BE2C (cell line): ENCODE measurements around the gene TRIB2.

Experiments
- DNase-seq: peaks from one replicate; pipeline ENCODE4 v3.0.0-alpha.2; 2020
- H3K27me3 ChIP-seq: fragments of 250-450 bp; sonication (Bioruptor Pico); 2 replicates; pipeline ENCODE4 v1.5.1; 2020; ENCODE audit warnings: mild to moderate bottlenecking
- H3K36me3 ChIP-seq: fragments of 250-450 bp; sonication (Bioruptor Pico); 2 replicates; pipeline ENCODE4 v1.5.1; 2020; ENCODE audit warnings: mild to moderate bottlenecking
- H3K4me1 ChIP-seq: fragments of 250-450 bp; sonication (Bioruptor Pico); 2 replicates; pipeline ENCODE4 v1.5.1; 2020
- H3K4me3 ChIP-seq: 2 replicates; pipeline ENCODE4 v1.5.1; 2011; ENCODE audit warnings: low read depth, low read length
- H3K9me3 ChIP-seq: fragments of 250-450 bp; sonication (Bioruptor Pico); 2 replicates; pipeline ENCODE4 v1.5.1; 2020
- TF ChIP-seq, protein P1 (sequence below): IDR thresholded peaks from 2 replicates; pipeline ENCODE4 v1.5.1; 2012; ENCODE audit warnings: mild to moderate bottlenecking, low read depth, low read length

Gene TRIB2

DNA sequence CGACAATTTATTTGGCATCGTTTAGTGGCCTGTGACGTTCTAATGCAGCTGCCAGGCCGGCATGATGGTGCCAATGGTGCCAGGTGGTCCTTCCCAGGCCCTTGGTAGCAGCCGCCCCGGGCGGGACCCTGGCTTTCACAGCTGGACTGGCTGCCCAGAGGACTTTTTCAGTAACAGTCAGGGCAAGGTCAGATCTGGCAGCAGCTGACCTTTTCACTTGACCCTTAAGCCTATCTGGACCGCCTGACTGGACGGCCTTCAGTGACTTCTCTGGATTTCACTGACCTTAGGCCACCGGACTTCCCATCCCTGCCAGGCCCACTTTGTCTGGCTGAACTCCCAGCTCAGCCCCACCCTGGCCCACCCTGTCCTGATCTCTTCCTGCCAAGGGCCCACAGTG, 15.9 kb downstream of the TRIB2 start:
- H3K36me3 ChIP-seq, result peaks cover 100% of the 10 kb centered on the region
- H3K4me3 ChIP-seq, result no peak overlapping the region
- TF ChIP-seq, protein P1, sequence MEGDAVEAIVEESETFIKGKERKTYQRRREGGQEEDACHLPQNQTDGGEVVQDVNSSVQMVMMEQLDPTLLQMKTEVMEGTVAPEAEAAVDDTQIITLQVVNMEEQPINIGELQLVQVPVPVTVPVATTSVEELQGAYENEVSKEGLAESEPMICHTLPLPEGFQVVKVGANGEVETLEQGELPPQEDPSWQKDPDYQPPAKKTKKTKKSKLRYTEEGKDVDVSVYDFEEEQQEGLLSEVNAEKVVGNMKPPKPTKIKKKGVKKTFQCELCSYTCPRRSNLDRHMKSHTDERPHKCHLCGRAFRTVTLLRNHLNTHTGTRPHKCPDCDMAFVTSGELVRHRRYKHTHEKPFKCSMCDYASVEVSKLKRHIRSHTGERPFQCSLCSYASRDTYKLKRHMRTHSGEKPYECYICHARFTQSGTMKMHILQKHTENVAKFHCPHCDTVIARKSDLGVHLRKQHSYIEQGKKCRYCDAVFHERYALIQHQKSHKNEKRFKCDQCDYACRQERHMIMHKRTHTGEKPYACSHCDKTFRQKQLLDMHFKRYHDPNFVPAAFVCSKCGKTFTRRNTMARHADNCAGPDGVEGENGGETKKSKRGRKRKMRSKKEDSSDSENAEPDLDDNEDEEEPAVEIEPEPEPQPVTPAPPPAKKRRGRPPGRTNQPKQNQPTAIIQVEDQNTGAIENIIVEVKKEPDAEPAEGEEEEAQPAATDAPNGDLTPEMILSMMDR, result no peak
- no peaks in the 10 kb centered on the region for H3K9me3 ChIP-seq
- no peaks in the 10 kb centered on the region for H3K27me3 ChIP-seq
- H3K4me1 ChIP-seq, result peaks cover 2% of the 10 kb centered on the region; the same call in 1 of the 2 replicates
- no peak for DNase-seq

DNA sequence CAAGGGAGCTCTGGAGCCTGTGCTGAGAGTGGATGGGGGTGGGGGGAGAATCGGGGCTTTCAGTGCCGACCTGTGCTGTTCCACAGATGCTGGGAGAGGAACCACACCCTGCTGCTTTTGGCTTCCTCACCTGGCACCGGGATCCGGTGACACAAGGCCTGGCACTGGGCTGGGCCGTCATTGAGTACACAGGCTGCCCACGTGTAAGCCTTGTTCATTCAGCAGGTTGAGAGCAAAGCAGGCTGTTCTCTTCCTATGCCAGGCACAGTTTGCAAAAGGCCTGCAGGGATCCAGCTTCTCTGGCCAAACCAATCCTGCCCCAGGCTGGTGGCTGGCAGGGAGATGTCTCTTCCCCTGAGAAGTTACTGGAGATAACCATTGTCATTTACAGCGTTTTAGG, 17.1 kb downstream of the TRIB2 start:
- Histone ChIP-seq H3K4me1 (no peaks in the 10 kb centered on the region; the same call in 1 of the 2 replicates), H3K36me3 (peaks cover 100% of the 10 kb centered on the region), H3K27me3 (no peaks in the 10 kb centered on the region), H3K4me3 (no peak overlapping the region), H3K9me3 (no peaks in the 10 kb centered on the region)
- DNase-seq, result no peak
- TF ChIP-seq, protein P1, result no peak

DNA sequence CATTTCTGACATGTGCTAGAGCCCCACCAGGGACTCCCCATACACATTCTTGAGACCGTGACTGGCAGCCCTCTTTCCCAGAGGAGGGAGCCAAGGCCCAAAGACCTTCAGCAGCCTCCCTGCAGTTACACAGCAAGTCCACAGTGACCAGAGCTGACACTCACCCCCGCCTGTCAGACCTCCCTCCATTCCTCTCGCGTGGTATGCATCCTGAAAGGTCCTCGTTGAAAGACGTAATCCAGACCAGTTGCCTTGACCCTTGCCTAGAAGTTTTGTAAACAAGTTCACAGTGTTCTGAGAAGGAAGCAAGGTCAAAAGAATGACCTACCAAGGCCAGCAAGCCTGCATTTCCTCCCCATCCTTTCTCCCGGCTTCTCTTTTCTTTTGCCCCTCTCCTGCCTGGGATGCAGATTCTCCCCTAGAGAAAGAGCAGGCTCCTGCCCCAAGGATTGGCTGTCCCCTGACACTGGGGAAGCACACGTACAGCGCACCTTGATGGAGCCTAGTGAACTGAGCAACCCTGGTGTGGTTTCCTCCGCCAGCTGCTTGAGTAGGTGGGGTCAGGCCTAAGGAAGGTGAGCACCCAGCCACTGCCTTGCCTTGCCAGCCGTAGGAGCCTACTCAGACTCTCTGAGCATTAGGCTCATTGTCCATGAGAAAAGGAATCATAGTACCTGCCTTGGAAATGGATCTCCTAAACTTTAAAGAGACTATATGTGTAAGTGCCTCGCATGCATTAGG, 18.3 kb downstream of the TRIB2 start:
- Histone ChIP-seq H3K4me3 (no peak overlapping the region), H3K4me1 (no peaks in the 10 kb centered on the region), H3K9me3 (no peaks in the 10 kb centered on the region), H3K27me3 (no peaks in the 10 kb centered on the region), H3K36me3 (peaks cover 100% of the 10 kb centered on the region)
- no peak for DNase-seq
- TF ChIP-seq, protein P1, result no peak

DNA sequence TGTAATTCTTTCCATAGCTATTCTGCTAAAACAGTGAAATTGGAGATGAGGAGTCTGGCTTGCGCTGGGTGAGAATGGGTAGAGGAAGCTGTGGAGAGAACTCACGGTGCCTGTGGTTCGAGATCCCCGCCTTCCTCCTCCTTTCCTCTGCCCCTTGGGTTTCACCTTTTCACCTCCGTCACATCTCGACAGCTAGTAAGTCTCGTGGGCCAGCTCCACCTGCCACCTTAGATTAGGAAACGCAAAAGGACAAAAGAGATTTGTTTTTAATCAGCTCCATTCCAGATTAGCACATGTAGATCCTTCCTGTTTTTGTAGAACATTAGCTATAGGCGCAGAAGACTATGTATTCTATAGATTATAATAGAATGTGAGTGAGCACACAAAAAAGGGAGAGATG, 20.6 kb downstream of the TRIB2 start:
- no peak for DNase-seq
- H3K9me3 ChIP-seq, result no peaks in the 10 kb centered on the region
- TF ChIP-seq, protein P1, result no peak
- no peaks in the 10 kb centered on the region; the same call in 1 of the 2 replicates for H3K4me1 ChIP-seq
- no peaks in the 10 kb centered on the region for H3K27me3 ChIP-seq
- H3K4me3 ChIP-seq, result no peak overlapping the region
- H3K36me3 ChIP-seq, result peaks cover 100% of the 10 kb centered on the region

DNA sequence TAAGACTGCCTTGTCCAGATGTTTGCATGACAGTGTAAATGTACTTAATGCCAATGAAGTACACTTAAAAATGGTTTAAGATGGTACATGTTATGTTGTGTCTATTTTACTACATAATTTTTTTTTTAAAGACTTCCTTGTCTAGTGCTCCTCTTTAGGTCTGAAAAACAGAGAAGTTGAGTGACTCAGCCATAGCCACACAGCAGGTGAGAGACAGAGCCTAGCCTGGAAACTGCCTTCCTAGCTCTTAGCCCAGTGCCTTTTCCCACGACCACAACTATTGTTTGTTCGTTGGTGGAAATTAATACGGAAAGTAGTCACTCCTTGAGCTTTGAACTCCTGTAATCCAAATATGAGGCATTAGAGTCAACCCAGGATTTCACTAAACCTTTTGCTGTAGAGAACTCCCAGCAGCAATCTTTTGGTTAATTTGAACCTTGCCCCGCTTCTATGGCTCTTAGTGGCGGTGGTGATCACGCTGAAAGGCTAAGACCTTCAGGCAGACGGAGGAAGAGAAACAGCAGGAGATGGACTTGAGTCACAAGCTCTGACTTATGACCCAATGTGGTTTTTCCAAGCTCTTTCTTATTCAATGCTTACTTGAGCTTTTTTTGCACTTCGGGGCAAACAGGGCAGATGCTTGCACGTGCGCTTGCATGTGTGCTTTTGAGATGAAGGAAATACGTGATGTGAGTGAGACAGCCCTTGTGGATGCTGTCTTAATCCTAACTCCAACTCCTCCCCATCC, 21.2 kb downstream of the TRIB2 start:
- peaks cover 100% of the 10 kb centered on the region for H3K36me3 ChIP-seq
- no peaks in the 10 kb centered on the region for H3K9me3 ChIP-seq
- TF ChIP-seq, protein P1, result no peak
- DNase-seq, result no peak
- H3K27me3 ChIP-seq, result no peaks in the 10 kb centered on the region
- no peak overlapping the region for H3K4me3 ChIP-seq
- H3K4me1 ChIP-seq, result no peaks in the 10 kb centered on the region; the same call in 1 of the 2 replicates

DNA sequence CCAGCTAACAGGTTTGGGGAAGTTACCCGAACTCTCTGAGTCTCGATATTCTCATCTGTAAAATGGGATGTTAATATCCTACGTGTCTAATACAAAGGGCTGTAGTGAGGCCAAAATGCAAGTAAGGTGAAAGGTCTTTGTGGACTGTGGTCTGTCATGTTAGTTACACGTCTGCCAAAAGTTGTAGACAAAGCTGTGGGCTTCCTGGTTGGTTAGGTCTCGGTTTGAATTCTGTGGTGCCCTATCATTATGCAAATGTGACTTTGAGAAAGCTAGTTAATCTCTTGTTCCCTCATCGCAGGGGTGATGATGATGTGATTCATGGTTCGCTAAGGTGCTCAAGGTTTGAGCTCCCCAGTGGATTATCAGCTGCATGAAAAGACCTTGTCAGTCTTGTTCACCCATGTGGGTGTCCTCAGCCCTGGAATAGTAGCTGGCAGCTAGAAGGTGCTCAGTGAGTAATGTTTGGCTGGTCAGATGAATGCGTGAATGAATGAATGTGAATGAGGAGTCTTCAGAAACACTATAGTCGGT, 23.1 kb downstream of the TRIB2 start:
- no peak for DNase-seq
- no peaks in the 10 kb centered on the region for H3K27me3 ChIP-seq
- H3K9me3 ChIP-seq, result no peaks in the 10 kb centered on the region
- TF ChIP-seq, protein P1, result no peak
- peaks cover 90% of the 10 kb centered on the region for H3K36me3 ChIP-seq
- H3K4me3 ChIP-seq, result no peak overlapping the region
- no peaks in the 10 kb centered on the region; the same call in 1 of the 2 replicates for H3K4me1 ChIP-seq
